Measurements from ENCODE around the gene PCYOX1L. TPM values are rescaled to one million over a fixed set of nuclear protein-coding genes. Genes with fewer than 3 reads are reported as not detected.

Gene PCYOX1L
- total and polyA plus RNA-seq, 9 of the 15 experiments (the other 6 are each of a cell fraction or from before 2014, with no cell fraction given) = 2.3 to 17.9 (median 6.0) TPM

GRCh38 chr5:149313151-149313841, 44.5 kb upstream of the PCYOX1L start:
- DNase-seq (ENCODE audit: extremely low read depth in 1 of 4, low spot score in 3 of 4) = no peak
- Histone ChIP-seq H3K9me3 (replicated peaks; ENCODE audit: control insufficient read depth, insufficient read depth, low read depth, low read length) (no peaks in the 10 kb centered on the region), H3K79me2 (ENCODE audit: control insufficient read depth, insufficient read depth, low read length) (no peaks in the 10 kb centered on the region), H3K9me1 (ENCODE audit: control insufficient read depth, insufficient read depth, low read length) (no peaks in the 10 kb centered on the region), H3K4me3 (no peak overlapping the region), H4K20me1 (replicated peaks; ENCODE audit: control insufficient read depth, insufficient read depth, low read length) (no peaks in the 10 kb centered on the region), H3K27me3 (ENCODE audit: control insufficient read depth in 2 of 2, insufficient read depth in 2 of 2, low read length in 2 of 2) (peaks cover 19 to 33% of the 10 kb centered on the region in 2 experiments), H3K4me2 (ENCODE audit: insufficient read depth, low read length) (no peak overlapping the region), H3K27ac (ENCODE audit: extremely low read depth, low read depth, low read length) (no peak overlapping the region), H2AFZ (ENCODE audit: low read depth, low read length) (no peak overlapping the region), H3K36me3 (ENCODE audit: control insufficient read depth, insufficient read depth, low read length) (no peaks in the 10 kb centered on the region), H3K4me1 (replicated peaks in 1 of 2; ENCODE audit: control insufficient read depth in 2 of 2, insufficient read depth in 2 of 2, low read length in 2 of 2) (peaks cover 6 to 11% of the 10 kb centered on the region in 2 experiments; a peak in 4 of 5 replicates), H3K9ac (ENCODE audit: insufficient read depth in 1 of 2, low read depth in 2 of 2, low read length in 2 of 2) (no peak overlapping the region)
- in situ Hi-C loops (cut with MboI) = no loop called here
- BruUV-seq (replicated peaks) = no TSS peak
- TF ChIP-seq CBX3 (IDR thresholded peaks at IDR 0.05; ENCODE audit: borderline replicate concordance in 1 of 2, low read length in 2 of 2) = no peak
- no peak for TF ChIP-seq SMAD1 (IDR thresholded peaks at IDR 0.05; ENCODE audit: low read depth, low read length, partially characterized antibody)
- TF ChIP-seq, protein P1, sequence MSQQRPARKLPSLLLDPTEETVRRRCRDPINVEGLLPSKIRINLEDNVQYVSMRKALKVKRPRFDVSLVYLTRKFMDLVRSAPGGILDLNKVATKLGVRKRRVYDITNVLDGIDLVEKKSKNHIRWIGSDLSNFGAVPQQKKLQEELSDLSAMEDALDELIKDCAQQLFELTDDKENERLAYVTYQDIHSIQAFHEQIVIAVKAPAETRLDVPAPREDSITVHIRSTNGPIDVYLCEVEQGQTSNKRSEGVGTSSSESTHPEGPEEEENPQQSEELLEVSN (IDR thresholded peaks at IDR 0.05; ENCODE audit: borderline replicate concordance in 1 of 2, extremely low read depth in 1 of 2, insufficient read depth in 1 of 2, insufficient read length in 1 of 2, low read depth in 1 of 2, low read length in 1 of 2, poor library complexity in 1 of 2, severe bottlenecking in 1 of 2) = no peak
- no peak for TF ChIP-seq MTA3 (IDR thresholded peaks at IDR 0.05; ENCODE audit: borderline replicate concordance)
- no peak for TF ChIP-seq TCFL5 (CRISPR knock-in tag; conservative IDR thresholded peaks at IDR 0.05)
- TF ChIP-seq ZNF143 (CRISPR knock-in tag; IDR thresholded peaks at IDR 0.05) = no peak
- TF ChIP-seq ZZZ3 (IDR thresholded peaks at IDR 0.05) = no peak
- TF ChIP-seq TOE1 (IDR thresholded peaks at IDR 0.05; ENCODE audit: borderline replicate concordance) = no peak
- no peak for TF ChIP-seq TOE1 (CRISPR knock-in tag; IDR thresholded peaks at IDR 0.05; ENCODE audit: borderline replicate concordance, low read depth)
- TF ChIP-seq NR2C2 (CRISPR knock-in tag; IDR thresholded peaks at IDR 0.05) = no peak
- no peak for TF ChIP-seq NR2C2 (tag; IDR thresholded peaks at IDR 0.05)
- TF ChIP-seq, protein P2, sequence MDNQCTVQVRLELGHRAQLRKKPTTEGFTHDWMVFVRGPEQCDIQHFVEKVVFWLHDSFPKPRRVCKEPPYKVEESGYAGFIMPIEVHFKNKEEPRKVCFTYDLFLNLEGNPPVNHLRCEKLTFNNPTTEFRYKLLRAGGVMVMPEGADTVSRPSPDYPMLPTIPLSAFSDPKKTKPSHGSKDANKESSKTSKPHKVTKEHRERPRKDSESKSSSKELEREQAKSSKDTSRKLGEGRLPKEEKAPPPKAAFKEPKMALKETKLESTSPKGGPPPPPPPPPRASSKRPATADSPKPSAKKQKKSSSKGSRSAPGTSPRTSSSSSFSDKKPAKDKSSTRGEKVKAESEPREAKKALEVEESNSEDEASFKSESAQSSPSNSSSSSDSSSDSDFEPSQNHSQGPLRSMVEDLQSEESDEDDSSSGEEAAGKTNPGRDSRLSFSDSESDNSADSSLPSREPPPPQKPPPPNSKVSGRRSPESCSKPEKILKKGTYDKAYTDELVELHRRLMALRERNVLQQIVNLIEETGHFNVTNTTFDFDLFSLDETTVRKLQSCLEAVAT (IDR thresholded peaks at IDR 0.05) = no peak
- TF ChIP-seq HNRNPLL (IDR thresholded peaks at IDR 0.05; ENCODE audit: low read depth, low read length, poor library complexity, severe bottlenecking) = no peak
- TF ChIP-seq ZNF354B (CRISPR knock-in tag; IDR thresholded peaks at IDR 0.05) = no peak
- no peak for TF ChIP-seq POU5F1 (IDR thresholded peaks at IDR 0.05; ENCODE audit: borderline replicate concordance, low read depth, low read length, partially characterized antibody)
- no peak for TF ChIP-seq DNMT1 (IDR thresholded peaks at IDR 0.05)
- no peak for TF ChIP-seq TEAD4 (IDR thresholded peaks at IDR 0.05; ENCODE audit: low read length)
- no peak for TF ChIP-seq TEAD4 (CRISPR knock-in tag; IDR thresholded peaks at IDR 0.05; ENCODE audit: borderline replicate concordance)
- CTCF ChIA-PET (ENCODE audit: low intra/inter-chr PET ratio) = no interaction called here
- POLR2A ChIA-PET = interaction anchor here (0.6 to 0.8 kb wide), 2 partner anchors 38 to 54 kb away, joined by 3 read pairs; no protein-coding TSS in a partner anchor
- 3% methylated on average over 5 of the region's 6 CpGs for WGBS (ENCODE audit: insufficient coverage, low coverage, missing lambda C conversion rate)
- FAIRE-seq = no peak
- intact Hi-C loops (cut with micrococcal nuclease) = no loop called here
- no peak for ATAC-seq

Data from K562 (cell line).